Measurements from ENCODE around the gene WDTC1.
A peak's percentile ranks its signal among the peaks of the same experiment; 100 is the strongest.

The WDTC1 gene

GRCh38 chr1:27351541-27352107 is 117.2 kb downstream of the WDTC1 start:
- CTCF ChIA-PET = no interaction called here
- Mint-ChIP-seq H3K27me3 (no peaks in the 10 kb centered on the region), H3K4me3 (no peak overlapping the region), H3K9me3 (no peaks in the 10 kb centered on the region), H3K36me3 (peaks cover 17% of the 10 kb centered on the region), H3K27ac (no peak overlapping the region), H3K4me1 (peaks cover 24% of the 10 kb centered on the region)
- DNase-seq = no peak

DNA sequence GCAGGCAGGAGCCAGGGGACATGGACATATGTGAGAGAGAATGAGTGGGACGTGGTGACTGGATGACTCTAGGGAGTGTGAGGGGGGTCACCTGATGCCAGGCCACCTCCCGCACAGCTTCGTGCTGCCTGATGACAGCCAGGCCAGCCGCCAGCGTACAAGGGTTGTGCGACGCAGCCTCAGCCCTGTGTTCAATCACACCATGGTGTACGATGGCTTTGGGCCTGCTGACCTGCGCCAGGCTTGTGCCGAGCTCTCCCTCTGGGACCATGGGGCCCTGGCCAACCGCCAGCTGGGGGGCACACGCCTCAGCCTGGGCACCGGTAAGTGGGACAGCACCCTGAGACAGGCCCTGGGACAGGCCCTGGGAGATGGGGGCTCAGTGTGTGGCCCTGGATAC is 118.7 kb downstream of the WDTC1 start:
- Mint-ChIP-seq H3K4me1 (peaks cover 31% of the 10 kb centered on the region), H3K36me3 (peaks cover 10% of the 10 kb centered on the region), H3K9me3 (no peaks in the 10 kb centered on the region), H3K4me3 (no peak overlapping the region), H3K27me3 (peaks cover 10% of the 10 kb centered on the region), H3K27ac (no peak overlapping the region)
- no peak for DNase-seq
- CTCF ChIA-PET = interaction anchor here (0.8 to 8.0 kb wide), 3 partner anchors 16 to 51 kb away, joined by 3 to 96 read pairs (median 6); partner anchors contain the start of gene MAP3K6

- H3K27me3 Mint-ChIP-seq = peaks cover 15% of the 10 kb centered on the region
- CTCF ChIA-PET = interaction anchor here (0.8 to 8.0 kb wide), 4 partner anchors 15 to 42 kb away, joined by 3 to 96 read pairs (median 26); partner anchors contain the start of gene MAP3K6
- peaks cover 10% of the 10 kb centered on the region for H3K36me3 Mint-ChIP-seq
- H3K9me3 Mint-ChIP-seq = no peaks in the 10 kb centered on the region
- H3K27ac Mint-ChIP-seq = no peak overlapping the region
- peaks cover 31% of the 10 kb centered on the region for H3K4me1 Mint-ChIP-seq
- H3K4me3 Mint-ChIP-seq = no peak overlapping the region
- DNase-seq = no peak
These were observed 119.2 kb downstream of the WDTC1 start for GRCh38 chr1:27353629-27354028.

- peak overlapping the region; percentile 72 for H3K27ac Mint-ChIP-seq
- H3K36me3 Mint-ChIP-seq = peaks cover 5% of the 10 kb centered on the region
- CTCF ChIA-PET = interaction anchor here (1.5 to 8.0 kb wide), 7 partner anchors 10 to 55 kb away, joined by 4 to 96 read pairs (median 25); partner anchors contain the start of gene MAP3K6
- DNase-seq = no peak
- H3K4me3 Mint-ChIP-seq = peak overlapping the region; percentile 67
- H3K9me3 Mint-ChIP-seq = no peaks in the 10 kb centered on the region
- peaks cover 39% of the 10 kb centered on the region for H3K4me1 Mint-ChIP-seq
- peaks cover 31% of the 10 kb centered on the region for H3K27me3 Mint-ChIP-seq
These were observed 121.3 kb downstream of the WDTC1 start for GRCh38 chr1:27355683-27356082.

GRCh38 chr1:27356277-27356618 is 121.8 kb downstream of the WDTC1 start:
- no peak for DNase-seq
- Mint-ChIP-seq H3K36me3 (peaks cover 5% of the 10 kb centered on the region), H3K27me3 (peaks cover 36% of the 10 kb centered on the region), H3K27ac (peak overlapping the region; percentile 72), H3K4me1 (peaks cover 40% of the 10 kb centered on the region), H3K9me3 (no peaks in the 10 kb centered on the region), H3K4me3 (peak overlapping the region; percentile 67)
- CTCF ChIA-PET = interaction anchor here (1.5 to 8.0 kb wide), 7 partner anchors 10 to 55 kb away, joined by 4 to 96 read pairs (median 25); partner anchors contain the start of gene MAP3K6

- Mint-ChIP-seq H3K27ac (peak overlapping the region; percentile 88), H3K27me3 (peaks cover 39% of the 10 kb centered on the region), H3K9me3 (no peaks in the 10 kb centered on the region), H3K4me1 (peaks cover 41% of the 10 kb centered on the region), H3K36me3 (peaks cover 4% of the 10 kb centered on the region), H3K4me3 (peak overlapping the region; percentile 67)
- CTCF ChIA-PET = interaction anchor here (0.7 to 8.0 kb wide), 24 partner anchors 8 to 251 kb away, joined by 3 to 96 read pairs (median 5); partner anchors contain the start of genes CD164L2, GPR3, MAP3K6 and SYTL1
- peak; percentile 35 for DNase-seq
These were observed 122.3 kb downstream of the WDTC1 start for GRCh38 chr1:27356619-27357280.

DNA sequence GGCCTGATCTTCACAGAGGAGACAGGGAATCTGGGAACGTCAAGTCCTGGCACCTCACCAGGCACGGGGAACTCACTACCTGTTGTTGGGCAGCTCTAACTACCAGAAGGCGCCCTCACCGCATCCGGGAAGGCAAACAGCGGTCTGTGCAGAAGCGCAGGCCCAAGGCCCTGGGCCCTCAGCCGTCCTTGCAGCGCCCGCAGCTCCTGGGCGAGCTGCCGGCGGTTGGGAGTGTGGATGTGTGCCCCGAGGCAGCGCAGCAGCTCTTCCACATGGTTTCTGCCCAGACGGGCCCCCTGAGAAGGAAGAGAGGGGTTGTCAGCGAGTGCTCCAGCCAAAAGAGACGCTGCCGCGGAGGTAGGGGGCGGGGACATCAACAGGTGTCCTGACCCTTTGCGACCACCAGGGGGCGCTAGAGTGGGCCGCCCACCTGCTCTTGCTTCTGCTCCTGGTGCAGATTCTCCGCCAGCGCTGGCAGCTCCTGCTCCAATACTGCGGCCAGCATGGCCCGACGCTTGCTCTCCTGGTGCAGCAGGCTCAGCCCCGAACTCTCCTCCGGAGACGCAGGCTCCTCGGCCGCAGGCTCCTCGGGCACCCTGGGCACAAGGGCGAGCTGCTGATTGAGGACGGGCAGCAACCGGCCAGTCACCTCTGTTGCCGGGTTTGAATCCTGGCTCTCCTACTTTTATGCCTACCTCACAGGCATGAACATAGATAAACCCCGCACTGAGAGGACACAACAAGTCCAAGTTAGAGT is 123.0 kb downstream of the WDTC1 start:
- DNase-seq = peak; percentile 87
- Mint-ChIP-seq H3K36me3 (peaks cover 4% of the 10 kb centered on the region), H3K9me3 (no peaks in the 10 kb centered on the region), H3K27ac (peak overlapping the region; percentile 88), H3K4me3 (peak overlapping the region; percentile 67), H3K4me1 (peaks cover 41% of the 10 kb centered on the region), H3K27me3 (peaks cover 39% of the 10 kb centered on the region)
- CTCF ChIA-PET = interaction anchor here (0.7 to 8.0 kb wide), 23 partner anchors 9 to 250 kb away, joined by 3 to 96 read pairs (median 6); partner anchors contain the start of genes CD164L2, GPR3, MAP3K6 and SYTL1
